Measurements from ENCODE around the gene GPR78.

GPR78 gene

GRCh38 chr4:8587469-8588195, 7.4 kb downstream of the GPR78 start:
- no peak for DNase-seq

- no peak for DNase-seq
Measured at GRCh38 chr4:8588196-8588470, 7.9 kb downstream of the GPR78 start.

- DNase-seq, result no peak
Measured at GRCh38 chr4:8589336-8589735, 9.1 kb downstream of the GPR78 start.

DNA sequence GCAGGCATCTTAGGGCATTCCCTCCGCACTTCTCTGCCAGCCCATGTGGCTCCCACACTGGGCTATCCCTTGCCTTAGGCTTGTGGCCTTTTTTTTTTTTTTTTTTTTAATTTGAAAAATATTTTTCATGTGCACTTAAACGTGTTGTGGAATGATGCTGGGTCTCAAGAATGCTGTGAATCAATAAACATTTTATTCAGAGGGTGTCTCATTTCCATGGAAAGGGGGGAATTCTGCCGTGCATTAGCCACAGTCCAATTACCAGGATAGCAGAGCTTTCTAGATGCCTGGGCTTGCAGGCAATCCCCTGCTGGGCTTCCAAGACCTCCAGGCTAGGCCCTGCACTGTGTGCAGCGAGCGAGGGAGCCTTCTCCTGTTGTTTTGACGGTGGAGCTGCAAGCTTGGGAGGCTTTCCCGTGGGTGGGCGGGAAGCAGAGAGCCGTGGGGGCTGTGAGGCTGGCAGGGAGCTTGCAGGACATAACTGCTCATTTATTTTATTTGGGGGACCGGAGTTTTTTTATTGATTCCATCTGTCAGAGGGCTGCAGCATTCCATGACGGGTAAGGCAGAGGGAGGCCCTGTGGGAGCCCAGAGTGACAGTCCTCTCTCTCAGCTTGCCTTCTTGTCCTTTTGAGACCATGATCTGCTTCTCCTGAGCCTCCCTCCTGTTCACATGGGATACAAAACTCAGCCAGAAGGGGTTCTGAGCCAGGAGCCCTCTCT, 9.8 kb downstream of the GPR78 start:
- DNase-seq, result no peak

DNA sequence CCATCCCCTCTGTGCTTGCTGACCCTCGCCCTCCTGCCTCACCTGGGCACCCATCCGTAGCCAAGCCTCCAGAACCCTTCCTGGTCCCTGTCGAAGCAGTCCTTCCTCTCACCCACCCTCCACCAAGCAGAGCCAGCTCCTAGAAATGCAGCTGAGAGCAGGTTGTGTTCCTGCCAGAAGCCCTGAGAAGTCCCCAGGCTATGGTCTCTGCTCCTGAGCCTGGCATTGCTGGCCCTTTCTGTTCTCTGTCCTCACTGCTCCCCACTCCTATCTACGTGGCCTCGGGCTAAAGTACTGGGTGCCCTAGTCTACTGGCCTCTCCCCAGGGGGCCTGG, 10.3 kb downstream of the GPR78 start:
- no peak for DNase-seq

- DNase-seq, result no peak
Measured at GRCh38 chr4:8591114-8591513, 10.9 kb downstream of the GPR78 start.

DNA sequence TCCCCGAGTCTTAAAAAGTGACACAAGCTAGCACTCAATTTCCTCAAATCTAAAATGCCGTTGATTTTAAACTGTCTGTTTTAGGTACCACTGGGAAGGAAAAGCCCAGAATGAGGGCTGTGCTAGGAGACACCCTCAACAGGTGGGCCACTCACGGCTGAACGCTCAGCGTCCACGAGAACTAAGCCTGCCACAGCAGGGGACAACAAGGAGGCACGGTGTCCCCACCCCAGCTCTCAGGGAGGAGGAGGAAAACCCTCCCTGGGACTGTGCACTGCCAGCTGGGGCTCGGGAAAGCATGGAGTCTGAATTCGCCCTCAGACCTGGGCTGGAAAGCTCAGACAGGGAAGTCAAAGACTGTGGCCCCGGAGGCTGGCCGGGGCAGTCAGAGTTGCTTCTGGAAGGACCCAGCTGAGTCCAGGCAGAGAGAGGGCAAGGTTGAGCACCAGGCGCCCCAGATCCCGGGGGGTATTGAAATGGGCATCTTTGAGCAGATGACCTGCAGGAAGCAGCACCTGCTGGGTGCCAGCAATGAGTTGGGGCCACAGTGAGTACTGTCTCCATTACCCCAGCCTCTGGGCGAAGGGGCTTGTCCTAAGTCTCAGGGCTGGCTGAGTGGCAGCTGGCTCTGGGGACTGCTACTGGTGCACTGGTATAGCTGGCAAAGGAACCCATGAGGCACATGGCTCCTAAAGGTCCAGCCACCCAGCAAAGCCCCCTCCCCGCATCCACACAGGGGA, 11.6 kb downstream of the GPR78 start:
- no peak for DNase-seq

GRCh38 chr4:8592366-8593263, 12.4 kb downstream of the GPR78 start, which contains the start of gene CPZ:
Gene CPZ, plus strand, starts transcription at chr4:8592765. Its CDS starts 69 bp downstream, at chr4:8592834.
- no peak for DNase-seq

DNA sequence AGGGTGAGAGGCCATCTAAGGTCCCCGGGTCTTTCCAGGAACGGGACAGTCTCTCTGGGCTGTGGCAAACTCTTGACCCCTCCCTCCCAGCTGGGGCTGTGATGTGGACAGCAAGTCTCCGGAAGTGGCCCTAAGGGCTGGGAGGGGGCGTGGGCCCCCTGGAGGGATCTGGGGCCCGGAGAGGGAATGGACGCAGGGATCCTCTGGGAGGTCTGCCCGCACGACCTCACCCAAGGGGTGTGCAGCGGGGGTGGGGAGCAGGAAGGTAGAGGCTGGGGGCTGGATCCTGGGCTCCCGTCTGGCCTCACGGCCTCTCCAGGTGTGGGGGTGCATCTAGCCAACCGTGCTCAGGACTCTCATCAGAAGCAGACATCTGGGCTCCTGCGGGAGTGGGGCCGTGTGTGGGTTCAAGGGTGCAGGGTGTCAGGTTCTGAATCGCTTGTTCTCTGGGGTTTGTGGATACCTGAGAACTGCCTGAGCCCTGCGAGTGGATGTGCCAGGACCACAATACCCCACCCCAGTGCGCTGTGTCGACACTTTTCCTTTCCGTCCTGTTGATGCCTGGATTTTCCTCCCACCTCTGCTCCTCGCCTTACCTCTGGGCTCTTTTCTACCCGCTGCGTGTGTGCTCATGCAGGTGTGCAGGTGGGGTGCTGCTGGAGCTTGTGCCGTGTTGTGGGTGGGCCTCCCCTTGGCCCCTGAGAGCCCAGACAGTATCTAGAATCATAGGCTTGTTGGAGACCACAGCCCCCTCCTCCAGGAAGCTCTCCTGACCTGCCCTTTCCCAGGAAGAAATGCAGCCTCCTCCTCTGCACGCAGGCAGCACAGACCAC, 13.3 kb downstream of the GPR78 start:
- DNase-seq, result no peak

DNA sequence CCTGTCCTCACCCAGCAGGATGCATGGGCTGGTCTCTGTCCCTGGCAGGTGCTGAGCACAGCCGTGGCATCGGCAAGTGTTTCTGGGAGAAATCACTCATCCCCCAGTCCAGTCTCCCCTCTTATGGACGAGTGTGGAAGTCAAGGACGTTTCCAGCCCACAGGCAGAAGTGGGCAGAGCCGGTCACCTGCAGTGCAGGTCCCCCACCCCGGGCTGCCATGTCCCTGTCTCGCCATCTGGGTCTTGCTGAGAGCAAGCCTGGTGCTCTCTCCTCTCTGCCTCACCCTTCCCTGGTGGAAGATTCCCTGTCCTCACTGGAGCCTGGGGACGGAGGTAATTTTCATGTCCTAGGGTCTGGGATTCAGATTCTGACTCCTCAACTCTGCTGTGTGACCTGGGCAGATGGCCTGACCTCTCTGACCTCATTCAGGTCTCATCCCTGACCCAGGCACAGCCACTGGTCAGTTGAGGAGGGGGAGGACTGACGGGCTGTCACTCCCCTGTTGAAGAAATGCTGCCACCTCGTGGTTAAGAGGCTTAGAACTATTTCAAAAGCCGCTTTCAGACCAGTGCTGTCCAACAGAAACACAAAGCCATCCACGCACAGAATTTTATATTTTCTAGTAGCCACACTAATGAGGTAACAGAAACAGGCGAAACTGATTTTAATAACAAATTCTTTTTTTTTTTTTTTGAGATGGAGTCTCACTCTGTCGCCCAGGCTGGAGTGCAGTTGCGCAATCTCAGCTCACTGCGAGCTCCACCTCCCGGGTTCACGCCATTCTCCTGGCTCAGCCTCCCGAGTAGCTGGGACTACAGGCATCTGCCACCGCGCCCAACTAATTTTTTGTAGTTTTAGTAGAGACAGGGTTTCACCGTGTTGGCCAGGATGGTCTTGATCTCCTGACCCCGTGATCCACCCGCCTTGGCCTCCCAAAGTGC, 14.2 kb downstream of the GPR78 start:
- DNase-seq, result no peak

DNA sequence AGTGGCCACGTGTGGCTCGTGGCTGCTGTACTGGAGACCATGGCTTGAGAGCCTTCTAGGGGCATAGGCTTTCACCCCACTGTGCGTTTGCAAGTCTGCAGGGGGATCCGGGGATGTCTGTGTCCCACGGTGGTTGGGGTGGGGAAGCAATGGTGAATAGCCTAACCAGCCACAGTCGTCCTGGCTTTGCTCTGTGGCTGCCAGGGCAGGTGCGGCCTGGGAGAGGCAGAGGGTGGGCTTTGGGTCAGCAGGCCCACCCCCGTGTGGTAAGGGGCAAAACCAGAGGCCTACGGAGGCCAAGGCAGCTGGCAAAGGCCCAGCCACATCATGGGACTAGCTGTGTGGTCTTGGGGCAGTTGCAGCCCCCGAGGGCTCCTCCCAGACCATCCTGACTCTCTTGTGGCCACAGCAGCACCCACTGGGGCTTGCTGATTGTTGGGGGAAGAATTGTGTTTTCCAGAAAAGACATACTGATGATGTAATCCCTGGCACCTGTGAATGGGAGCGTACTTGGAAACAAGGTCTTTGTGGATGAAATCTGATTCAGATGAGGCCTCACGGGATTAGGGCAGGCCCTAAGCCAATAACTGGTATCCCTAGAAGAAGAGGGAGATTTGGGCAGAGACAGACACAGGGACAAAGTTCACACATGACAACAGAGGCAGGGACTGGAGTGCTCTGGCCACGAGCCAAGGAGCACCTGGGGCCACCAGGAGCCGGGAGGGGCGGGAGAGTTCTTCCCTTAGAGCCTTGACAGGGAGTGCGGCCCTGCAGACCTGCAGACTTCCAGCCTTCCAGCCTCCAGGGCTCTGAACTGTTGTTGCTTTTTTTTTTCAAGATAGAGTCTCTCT, 15.3 kb downstream of the GPR78 start:
- DNase-seq, result no peak

- DNase-seq, result no peak
Measured at GRCh38 chr4:8596891-8597290, 16.7 kb downstream of the GPR78 start.

DNA sequence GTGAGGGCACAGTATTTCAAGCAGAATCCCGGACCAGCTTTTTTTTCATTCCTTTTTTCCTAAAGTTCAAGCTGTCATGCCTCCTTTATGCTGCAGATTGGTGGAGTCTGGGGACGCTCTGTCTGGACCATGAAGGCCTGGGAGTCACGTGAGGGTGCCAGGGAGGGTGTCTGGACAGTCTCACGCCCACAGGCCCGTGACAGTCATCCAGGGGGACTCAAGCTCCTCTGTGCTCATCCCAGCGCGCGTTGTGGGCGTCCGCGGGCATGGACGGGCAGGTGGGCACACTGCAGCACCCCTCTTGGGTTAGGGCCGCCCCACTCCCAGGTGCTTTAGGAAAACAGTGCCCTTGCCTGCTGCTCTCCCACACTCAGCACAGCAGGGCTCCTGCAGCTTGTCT, 17.1 kb downstream of the GPR78 start:
- DNase-seq, result no peak

- DNase-seq, result no peak
Measured at GRCh38 chr4:8597791-8598190, 17.6 kb downstream of the GPR78 start.

DNA sequence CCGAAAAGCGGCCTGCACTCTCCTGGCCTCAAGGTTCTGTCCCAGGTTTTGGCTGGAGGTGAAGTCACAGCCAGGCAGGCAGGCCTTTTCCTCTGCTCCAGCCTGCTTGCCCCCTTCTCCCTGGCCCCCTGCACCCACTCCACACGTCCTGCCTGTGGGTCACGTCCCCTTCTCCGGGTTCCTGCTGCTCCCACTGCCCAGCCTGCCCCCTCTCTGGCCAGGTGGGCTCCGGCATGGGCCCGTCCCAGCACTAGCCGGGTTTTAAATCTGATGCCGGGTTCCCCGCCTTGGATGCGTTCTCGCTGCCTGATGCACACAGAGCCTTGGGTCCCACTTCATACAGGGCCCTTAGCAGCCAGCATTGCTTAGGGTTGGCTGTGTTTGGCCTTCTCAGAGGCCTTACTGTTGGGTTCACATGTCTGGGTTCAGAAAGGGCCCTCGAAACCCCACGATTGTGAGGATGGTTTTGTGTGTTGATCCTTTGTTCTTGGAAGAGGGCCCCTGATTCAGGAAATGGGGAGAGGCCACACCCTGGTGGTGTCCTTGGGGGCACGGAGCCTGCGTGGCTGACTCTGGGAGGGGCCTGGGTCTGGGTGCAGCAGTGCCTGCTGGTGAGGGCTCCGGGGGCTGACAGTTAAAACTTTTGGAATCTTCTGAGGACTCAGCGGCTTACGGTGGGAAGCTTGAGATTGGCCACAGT, 18.3 kb downstream of the GPR78 start:
- no peak for DNase-seq

GRCh38 chr4:8599091-8599460, 18.9 kb downstream of the GPR78 start:
- DNase-seq, result no peak

- no peak for DNase-seq
Measured at GRCh38 chr4:8599657-8600056, 19.5 kb downstream of the GPR78 start.

- no peak for DNase-seq
Measured at GRCh38 chr4:8600266-8600665, 20.1 kb downstream of the GPR78 start.

DNA sequence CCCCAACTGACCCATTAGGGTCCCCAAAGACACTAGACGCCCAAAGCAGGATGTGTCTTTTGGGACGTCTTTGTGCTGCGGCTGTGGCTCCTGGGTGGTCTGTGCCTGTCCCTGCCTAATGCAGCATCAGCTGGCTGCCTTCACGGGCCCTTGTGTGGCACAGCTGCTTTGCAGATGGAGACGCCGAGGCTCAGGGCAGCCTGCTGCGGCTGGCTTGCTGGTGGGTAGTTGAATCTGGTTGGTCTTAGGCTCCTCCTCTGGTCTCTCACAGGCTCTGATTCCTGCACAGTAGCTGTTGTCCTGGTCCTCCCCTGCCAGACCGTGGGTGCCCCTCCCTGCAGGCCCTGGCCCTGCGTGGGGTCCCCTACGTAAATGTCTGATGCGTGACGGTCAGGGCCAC, 20.5 kb downstream of the GPR78 start:
- no peak for DNase-seq

GRCh38 chr4:8601086-8601485, 20.9 kb downstream of the GPR78 start:
- no peak for DNase-seq
